Right atrium auricular region (tissue), 2 donors: ENCODE data around the gene SIK3. TPM values are rescaled to one million over a fixed set of nuclear protein-coding genes. Genes with fewer than 3 reads are reported as not detected.

ENCODE experiments used
- DNase-seq: peaks from one replicate; pipeline ENCODE4 v3.0.0-alpha.2; 2019; ENCODE audit warnings: low spot score
- H3K27ac ChIP-seq, 2 donors: fragments of 200-600 bp; sonication (generic); 1 replicate in 1 of 2; 2 replicates in 1 of 2; pipeline ENCODE4 v1.5.1; 2016 to 2019
- H3K27me3 ChIP-seq, 2 donors: fragments of 200-600 bp; sonication (generic); one replicate each; pipeline versions ENCODE4 v1.5.1 to v1.6.0; 2017 to 2019
- H3K36me3 ChIP-seq: fragments of 200-600 bp; sonication (generic); one replicate; pipeline ENCODE4 v1.5.1; 2016
- H3K4me1 ChIP-seq, 2 donors: fragments of 200-600 bp; sonication (generic); one replicate each; pipeline versions ENCODE4 v1.5.1 to v1.6.0; 2017 to 2019
- H3K4me3 ChIP-seq, 2 donors: fragments of 200-600 bp; sonication (generic); 1 replicate in 1 of 2; 2 replicates in 1 of 2; pipeline ENCODE4 v1.5.1; 2017 to 2019; ENCODE audit warnings: mild to moderate bottlenecking in 1 of 2, moderate library complexity in 1 of 2
- H3K9me3 ChIP-seq, 2 donors: fragments of 200-600 bp; sonication (generic); one replicate each; pipeline ENCODE4 v1.5.1; 2019
- total RNA-seq, 2 donors: library from RNA; depleted of rRNA; stranded (reverse); fragments of >200 nt; gene quantifications; one replicate each; pipeline ENCODE4 v1.1.0, GENCODE V29; 2016
- TF ChIP-seq, protein P1 (sequence below), 2 donors: fragments of 200-600 bp; sonication (generic); IDR thresholded peaks; one replicate each; pipeline ENCODE4 v1.5.1; 2019; ENCODE audit warnings: antibody characterized with exemption in 2 of 2

Gene SIK3
- total RNA-seq, 2 donors from 2014 or later = 27.0 to 40.1 TPM

DNA sequence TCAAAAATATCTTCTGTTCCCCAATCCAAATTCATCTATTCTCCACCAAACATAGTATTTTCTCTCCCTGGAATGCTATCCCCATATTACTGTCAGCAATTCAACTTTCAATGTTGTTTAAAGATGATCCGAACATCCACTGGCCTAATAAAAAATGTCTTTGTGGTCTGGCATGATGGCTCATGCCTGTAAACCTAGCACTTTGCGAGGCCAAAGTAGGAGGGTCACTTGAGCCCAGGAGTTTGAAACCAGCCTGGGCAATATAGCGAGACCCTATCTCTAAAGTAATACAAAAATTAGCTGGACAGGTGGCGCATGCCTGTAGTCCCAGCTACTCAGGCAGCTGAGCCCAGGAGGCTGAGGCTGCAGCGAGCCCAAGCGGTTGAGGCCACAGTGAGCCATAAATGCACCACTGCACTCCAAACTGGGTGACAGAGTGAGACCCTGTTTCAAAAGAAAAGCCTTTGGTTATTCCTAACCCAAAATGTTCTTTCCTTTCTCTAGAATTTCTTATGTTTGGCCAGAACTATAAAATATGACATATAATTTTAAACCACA is 29.8 kb downstream of the SIK3 start:
- TF ChIP-seq, protein P1, sequence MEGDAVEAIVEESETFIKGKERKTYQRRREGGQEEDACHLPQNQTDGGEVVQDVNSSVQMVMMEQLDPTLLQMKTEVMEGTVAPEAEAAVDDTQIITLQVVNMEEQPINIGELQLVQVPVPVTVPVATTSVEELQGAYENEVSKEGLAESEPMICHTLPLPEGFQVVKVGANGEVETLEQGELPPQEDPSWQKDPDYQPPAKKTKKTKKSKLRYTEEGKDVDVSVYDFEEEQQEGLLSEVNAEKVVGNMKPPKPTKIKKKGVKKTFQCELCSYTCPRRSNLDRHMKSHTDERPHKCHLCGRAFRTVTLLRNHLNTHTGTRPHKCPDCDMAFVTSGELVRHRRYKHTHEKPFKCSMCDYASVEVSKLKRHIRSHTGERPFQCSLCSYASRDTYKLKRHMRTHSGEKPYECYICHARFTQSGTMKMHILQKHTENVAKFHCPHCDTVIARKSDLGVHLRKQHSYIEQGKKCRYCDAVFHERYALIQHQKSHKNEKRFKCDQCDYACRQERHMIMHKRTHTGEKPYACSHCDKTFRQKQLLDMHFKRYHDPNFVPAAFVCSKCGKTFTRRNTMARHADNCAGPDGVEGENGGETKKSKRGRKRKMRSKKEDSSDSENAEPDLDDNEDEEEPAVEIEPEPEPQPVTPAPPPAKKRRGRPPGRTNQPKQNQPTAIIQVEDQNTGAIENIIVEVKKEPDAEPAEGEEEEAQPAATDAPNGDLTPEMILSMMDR (IDR thresholded peaks at IDR 0.05) = no peak
- Histone ChIP-seq H3K4me3 (no peak overlapping the region), H3K4me1 (peaks cover 0 to 46% of the 10 kb centered on the region in 2 donors), H3K9me3 (no peaks in the 10 kb centered on the region), H3K27me3 (no peaks in the 10 kb centered on the region), H3K36me3 (no peaks in the 10 kb centered on the region), H3K27ac (no peak overlapping the region)
- no peak for DNase-seq

DNA sequence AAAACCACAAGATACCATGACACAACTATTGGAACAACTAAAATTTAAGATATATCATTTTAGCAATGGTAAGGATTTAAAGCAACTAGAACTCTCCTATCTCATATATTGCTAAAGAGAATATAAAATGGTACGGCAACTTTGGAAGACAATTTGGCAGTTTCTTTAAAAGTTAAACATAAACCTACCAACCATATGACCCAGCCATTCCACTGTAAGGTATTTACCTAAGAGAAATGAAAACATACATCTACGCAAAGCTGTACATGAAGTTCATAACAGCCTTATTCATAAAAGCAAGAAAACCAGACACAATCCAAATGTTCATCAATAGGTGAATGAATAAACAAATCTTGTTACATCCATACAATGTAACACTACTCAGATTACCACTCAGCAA is 31.3 kb downstream of the SIK3 start:
- Histone ChIP-seq H3K27me3 (no peaks in the 10 kb centered on the region), H3K4me1 (peaks cover 0 to 36% of the 10 kb centered on the region in 2 donors), H3K4me3 (no peak overlapping the region), H3K9me3 (no peaks in the 10 kb centered on the region), H3K36me3 (no peaks in the 10 kb centered on the region), H3K27ac (no peak overlapping the region)
- TF ChIP-seq, protein P1 (IDR thresholded peaks at IDR 0.05) = no peak
- no peak for DNase-seq

DNA sequence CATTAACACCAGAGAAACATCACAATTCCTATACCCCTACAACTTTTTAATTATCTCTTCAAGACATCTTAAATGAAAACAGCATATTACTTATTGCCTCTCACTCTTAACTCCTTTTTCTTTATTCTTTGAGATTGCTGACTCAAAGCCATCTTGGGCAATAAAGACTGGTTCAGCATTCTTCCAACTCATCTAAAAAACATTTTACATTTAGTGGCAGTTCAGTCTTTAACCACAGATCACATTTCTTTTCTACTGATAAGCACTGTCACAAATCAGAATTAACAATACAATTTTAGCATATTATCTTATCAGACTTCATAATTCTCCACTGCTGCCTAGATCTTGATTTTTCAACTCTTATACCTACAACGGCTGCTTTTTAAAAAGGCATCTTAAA is 34.0 kb downstream of the SIK3 start:
- no peak for DNase-seq
- peaks cover 0 to 23% of the 10 kb centered on the region in 2 donors for H3K4me1 ChIP-seq
- TF ChIP-seq, protein P1 (IDR thresholded peaks at IDR 0.05) = no peak
- no peaks in the 10 kb centered on the region for H3K36me3 ChIP-seq
- no peak overlapping the region for H3K4me3 ChIP-seq
- no peak overlapping the region for H3K27ac ChIP-seq
- no peaks in the 10 kb centered on the region for H3K27me3 ChIP-seq
- H3K9me3 ChIP-seq = no peaks in the 10 kb centered on the region

DNA sequence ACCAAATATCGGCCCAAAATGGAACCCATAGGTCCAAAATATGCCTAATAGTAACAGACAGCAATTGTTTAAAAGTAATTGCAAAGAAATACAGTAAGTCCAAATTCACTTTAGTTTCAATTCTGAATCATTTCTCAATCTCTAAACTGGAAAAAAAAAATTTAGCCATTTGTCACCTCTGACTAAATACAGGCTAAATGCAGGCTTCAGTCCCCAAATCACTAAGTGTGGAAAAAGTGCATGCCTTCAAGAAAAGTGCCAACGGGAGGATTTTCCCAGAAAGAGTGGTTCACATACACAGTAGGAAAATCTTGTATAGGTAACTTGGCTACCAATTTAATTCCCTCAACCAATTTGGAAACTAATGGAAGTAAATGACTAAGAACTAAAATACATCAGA is 35.7 kb downstream of the SIK3 start:
- Histone ChIP-seq H3K4me3 (no peak overlapping the region), H3K4me1 (peaks cover 0 to 35% of the 10 kb centered on the region in 2 donors), H3K27me3 (no peaks in the 10 kb centered on the region), H3K36me3 (no peaks in the 10 kb centered on the region), H3K27ac (no peak overlapping the region), H3K9me3 (no peaks in the 10 kb centered on the region)
- TF ChIP-seq, protein P1 (IDR thresholded peaks at IDR 0.05) = no peak
- DNase-seq = no peak

DNA sequence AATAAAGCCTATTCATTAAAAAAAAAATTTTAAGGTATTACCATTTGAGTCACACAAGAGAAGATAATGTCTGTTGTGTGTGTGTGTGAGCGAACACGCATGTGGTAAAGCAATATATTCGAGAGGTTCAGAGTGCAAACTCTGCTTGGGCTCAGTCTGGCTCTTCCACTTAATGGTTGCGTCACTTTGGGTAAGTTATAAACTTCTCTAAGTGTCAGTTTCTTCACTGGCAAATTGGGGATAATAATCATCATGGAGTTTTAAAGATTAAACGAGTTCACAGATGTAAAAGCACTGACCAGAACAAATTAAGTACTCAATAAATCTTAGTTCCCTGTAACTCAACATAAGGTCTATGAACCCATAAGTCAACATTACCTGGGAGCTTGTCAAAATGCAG is 37.0 kb downstream of the SIK3 start:
- Histone ChIP-seq H3K27me3 (no peaks in the 10 kb centered on the region), H3K4me3 (no peak overlapping the region), H3K27ac (no peak overlapping the region), H3K9me3 (no peaks in the 10 kb centered on the region), H3K36me3 (no peaks in the 10 kb centered on the region), H3K4me1 (peaks cover 0 to 35% of the 10 kb centered on the region in 2 donors)
- TF ChIP-seq, protein P1 (IDR thresholded peaks at IDR 0.05) = no peak
- DNase-seq = no peak

DNA sequence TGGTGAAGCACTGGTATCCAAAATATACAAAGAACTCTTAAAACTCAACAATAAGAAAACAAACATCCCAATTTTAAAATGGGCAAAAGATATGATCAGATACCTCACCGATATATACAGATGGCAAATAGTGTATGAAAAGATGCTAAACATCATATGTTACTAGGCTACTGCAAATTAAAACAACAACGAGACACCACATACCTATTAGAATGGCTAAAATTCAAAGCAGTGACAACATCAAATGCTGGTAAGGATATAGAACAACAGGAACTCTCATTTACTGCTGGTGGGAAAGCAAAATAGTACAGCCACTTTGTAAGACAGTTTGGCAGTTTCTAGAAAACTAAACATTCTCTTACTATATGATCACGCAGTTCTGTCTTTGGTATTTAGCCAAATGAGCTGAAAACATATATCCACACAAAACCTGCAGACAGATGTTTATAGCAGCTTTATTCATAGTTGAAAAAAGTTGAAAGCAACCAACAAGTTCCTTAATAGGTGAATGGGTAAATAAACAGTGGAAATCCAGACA is 38.5 kb downstream of the SIK3 start:
- DNase-seq = no peak
- TF ChIP-seq, protein P1 (IDR thresholded peaks at IDR 0.05) = no peak
- Histone ChIP-seq H3K9me3 (no peaks in the 10 kb centered on the region), H3K27ac (no peak overlapping the region), H3K4me3 (no peak overlapping the region), H3K36me3 (no peaks in the 10 kb centered on the region), H3K27me3 (no peaks in the 10 kb centered on the region), H3K4me1 (peaks cover 0 to 33% of the 10 kb centered on the region in 2 donors)
